SU-DHL-6 (cell line): ENCODE data around the gene KIF1A.

Experiments used
- H2AFZ ChIP-seq: fragments of 200-600 bp; sonication (generic); 2 replicates; pipeline ENCODE4 v1.6.1; 2014; ENCODE audit warnings: low read depth, mild to moderate bottlenecking, moderate library complexity, mixed read lengths, antibody characterized with exemption, low read length; ENCODE audit not compliant: severe bottlenecking
- H3F3A ChIP-seq: fragments of 200-600 bp; shearing (Covaris generic); 2 replicates; pipeline ENCODE4 v1.6.0; 2016; ENCODE audit warnings: antibody characterized with exemption, mild to moderate bottlenecking; ENCODE audit not compliant: insufficient read depth
- H3K27ac ChIP-seq: fragments of 200-600 bp; sonication (generic); 2 replicates; pipeline ENCODE4 v1.5.1; 2016; ENCODE audit warnings: low read depth, mild to moderate bottlenecking, low read length, moderate library complexity, mixed read lengths
- H3K27me3 ChIP-seq: fragments of 200-600 bp; sonication (generic), shearing (Covaris generic); 2 replicates; pipeline ENCODE4 v1.6.0; 2014; ENCODE audit warnings: mild to moderate bottlenecking, low read length
- H3K36me3 ChIP-seq: fragments of 200-600 bp; sonication (generic); 2 replicates; pipeline ENCODE4 v1.6.1; 2014; ENCODE audit warnings: mild to moderate bottlenecking, low read length, mixed read lengths
- H3K4me2 ChIP-seq: fragments of 300-600, 200-600 bp; shearing (Covaris generic), sonication (generic); 2 replicates; pipeline ENCODE4 v1.6.0; 2014; ENCODE audit warnings: low read length, low read depth, mild to moderate bottlenecking; ENCODE audit not compliant: poor library complexity, severe bottlenecking
- H3K4me3 ChIP-seq: fragments of 200-600 bp; sonication (generic); 2 replicates; pipeline ENCODE4 v1.5.1; 2014; ENCODE audit warnings: antibody characterized with exemption, low read length, mild to moderate bottlenecking, mixed read lengths; ENCODE audit not compliant: insufficient read depth, poor library complexity, severe bottlenecking
- H3K79me2 ChIP-seq: fragments of 200-600 bp; sonication (generic); 2 replicates; pipeline ENCODE4 v1.6.1; 2014; ENCODE audit warnings: mild to moderate bottlenecking, low read length, moderate library complexity; ENCODE audit not compliant: insufficient read depth
- H3K9ac ChIP-seq: fragments of 200-600 bp; sonication (generic); 2 replicates; pipeline ENCODE4 v1.7.0; 2014; ENCODE audit warnings: mild to moderate bottlenecking, low read length
- H3K9me2 ChIP-seq: fragments of 200-600 bp; sonication (generic); replicated peaks from 2 replicates; pipeline ENCODE4 v1.6.1; 2014; ENCODE audit warnings: low read length; ENCODE audit not compliant: insufficient read depth
- H3K9me3 ChIP-seq: fragments of 200-600 bp; sonication (generic); 2 replicates; pipeline ENCODE4 v1.6.1; 2014; ENCODE audit warnings: low read length, mixed read lengths; ENCODE audit not compliant: insufficient read depth
- H4K20me1 ChIP-seq: fragments of 200-600 bp; sonication (generic); 2 replicates; pipeline ENCODE4 v1.6.1; 2014; ENCODE audit warnings: low read depth, mild to moderate bottlenecking, antibody characterized with exemption, low read length, moderate library complexity, mixed read lengths
- CTCF ChIP-seq: fragments of 200-600 bp; sonication (generic); IDR thresholded peaks from one replicate; pipeline ENCODE4 v1.5.1; 2017; ENCODE audit warnings: antibody characterized with exemption, mild to moderate bottlenecking, low read length, moderate library complexity; ENCODE audit not compliant: insufficient read depth, poor library complexity, severe bottlenecking
- EZH2phosphoT487 ChIP-seq: fragments of 200-600 bp; sonication (generic), shearing (Covaris generic); conservative IDR thresholded peaks from 2 replicates; pipeline ENCODE4 v1.6.1; 2018; ENCODE audit warnings: mild to moderate bottlenecking, antibody characterized with exemption, low read length, moderate library complexity, mixed read lengths

Gene KIF1A

GRCh38 chr2:240711296-240711695 is 108.7 kb downstream of the KIF1A start:
- Histone ChIP-seq H3K4me3 (no peak overlapping the region), H3K9me3 (no peaks in the 10 kb centered on the region), H3K27me3 (no peaks in the 10 kb centered on the region), H4K20me1 (no peaks in the 10 kb centered on the region), H2AFZ (no peak overlapping the region), H3K9me2 (no peaks in the 10 kb centered on the region), H3K4me2 (no peak overlapping the region), H3K79me2 (no peaks in the 10 kb centered on the region), H3F3A (no peaks in the 10 kb centered on the region), H3K27ac (no peak overlapping the region), H3K36me3 (no peaks in the 10 kb centered on the region), H3K9ac (no peak overlapping the region)
- TF ChIP-seq EZH2phosphoT487 (no peak), CTCF (no peak)

- no peak overlapping the region for H2AFZ ChIP-seq
- H3K9me3 ChIP-seq = no peaks in the 10 kb centered on the region
- H3K27me3 ChIP-seq = no peaks in the 10 kb centered on the region
- no peaks in the 10 kb centered on the region for H3K79me2 ChIP-seq
- no peaks in the 10 kb centered on the region for H3K36me3 ChIP-seq
- H3K9me2 ChIP-seq = no peaks in the 10 kb centered on the region
- no peak overlapping the region for H3K27ac ChIP-seq
- no peaks in the 10 kb centered on the region for H3F3A ChIP-seq
- TF ChIP-seq CTCF (no peak), EZH2phosphoT487 (no peak)
- H3K9ac ChIP-seq = no peak overlapping the region
- no peaks in the 10 kb centered on the region for H4K20me1 ChIP-seq
- no peak overlapping the region for H3K4me2 ChIP-seq
- H3K4me3 ChIP-seq = no peak overlapping the region
Observed at GRCh38 chr2:240708457-240708856, 111.6 kb downstream of the KIF1A start.

- no peaks in the 10 kb centered on the region for H4K20me1 ChIP-seq
- no peaks in the 10 kb centered on the region for H3K9me2 ChIP-seq
- H3K79me2 ChIP-seq = no peaks in the 10 kb centered on the region
- no peaks in the 10 kb centered on the region for H3K9me3 ChIP-seq
- H3K27me3 ChIP-seq = no peaks in the 10 kb centered on the region
- H3K27ac ChIP-seq = no peak overlapping the region
- H3K36me3 ChIP-seq = no peaks in the 10 kb centered on the region
- H3K4me2 ChIP-seq = no peak overlapping the region
- TF ChIP-seq CTCF = no peak
- no peak for TF ChIP-seq EZH2phosphoT487
- H3K9ac ChIP-seq = no peak overlapping the region
- no peaks in the 10 kb centered on the region for H3F3A ChIP-seq
- H3K4me3 ChIP-seq = no peak overlapping the region
- no peak overlapping the region for H2AFZ ChIP-seq
Observed at GRCh38 chr2:240707821-240708220, 112.2 kb downstream of the KIF1A start.
